ENCODE results near the gene SLC39A11.
"Not testable (repeated sequence)": the region's sequence is repeated elsewhere in the genome, so short reads cannot be mapped to it uniquely, and the experiment has no call there.

Gene SLC39A11

GRCh38 chr17:72940496-72940895 lies 152.0 kb downstream of the SLC39A11 start:
- no peak for DNase-seq

DNA sequence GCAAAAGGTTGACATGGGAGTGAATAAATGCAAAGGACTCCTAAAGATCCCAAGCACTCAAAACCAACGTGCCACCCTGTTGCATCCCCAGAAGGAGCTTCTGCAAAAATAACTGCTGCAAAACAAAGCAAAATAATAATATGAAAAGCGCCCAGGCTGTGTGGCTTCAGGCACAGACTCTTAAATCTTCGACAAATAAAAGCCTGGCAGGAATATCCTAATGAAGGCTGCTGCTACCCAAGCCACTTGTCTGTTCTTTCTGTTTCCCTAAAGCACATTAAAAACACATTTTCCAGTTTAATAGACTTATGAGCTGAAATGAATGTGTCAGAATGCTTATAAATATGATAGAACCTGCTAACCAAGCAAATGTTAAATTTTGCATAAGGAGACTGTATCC lies 154.0 kb downstream of the SLC39A11 start:
- no peak for DNase-seq

DNA sequence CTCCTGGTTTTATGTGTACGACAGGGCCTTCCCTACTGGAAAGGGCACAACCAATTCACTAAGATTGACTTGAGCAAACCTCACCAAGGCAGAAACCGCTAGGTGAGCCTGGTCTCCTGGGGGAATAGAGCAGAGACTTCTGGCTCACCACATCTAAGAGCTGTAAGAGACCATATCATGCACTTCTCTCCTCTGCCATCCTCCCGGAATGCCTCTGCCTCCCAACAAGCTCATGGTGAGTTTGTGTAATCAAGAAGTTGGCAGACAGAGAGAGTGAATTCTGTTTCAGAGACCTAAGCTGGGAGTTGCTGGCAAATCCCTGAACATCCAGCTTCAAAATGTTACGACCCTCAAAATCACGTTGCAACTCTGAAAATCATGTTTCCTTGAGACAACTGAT lies 154.8 kb downstream of the SLC39A11 start:
- DNase-seq: no peak

DNA sequence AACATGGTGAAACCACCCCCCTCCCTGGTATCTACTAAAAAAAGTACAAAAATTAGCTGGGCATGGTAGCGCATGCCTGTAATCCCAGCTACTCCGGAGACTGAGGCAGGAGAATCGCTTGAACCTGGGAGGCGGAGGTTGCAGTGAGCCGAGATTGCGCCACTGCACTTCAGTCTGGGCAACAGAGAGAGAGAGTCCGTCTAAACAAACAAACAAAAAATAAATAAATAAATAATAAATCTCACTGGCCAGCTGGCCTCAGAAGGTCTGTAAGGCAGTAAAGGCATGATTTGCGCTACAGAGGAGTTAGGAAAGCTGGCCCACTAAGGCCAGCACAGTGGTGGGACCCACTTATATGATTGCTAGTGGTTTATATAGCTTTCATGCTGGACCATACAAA lies 155.2 kb downstream of the SLC39A11 start:
- not testable (repeated sequence) for DNase-seq

GRCh38 chr17:72935984-72936383 lies 156.5 kb downstream of the SLC39A11 start:
- DNase-seq: no peak

DNA sequence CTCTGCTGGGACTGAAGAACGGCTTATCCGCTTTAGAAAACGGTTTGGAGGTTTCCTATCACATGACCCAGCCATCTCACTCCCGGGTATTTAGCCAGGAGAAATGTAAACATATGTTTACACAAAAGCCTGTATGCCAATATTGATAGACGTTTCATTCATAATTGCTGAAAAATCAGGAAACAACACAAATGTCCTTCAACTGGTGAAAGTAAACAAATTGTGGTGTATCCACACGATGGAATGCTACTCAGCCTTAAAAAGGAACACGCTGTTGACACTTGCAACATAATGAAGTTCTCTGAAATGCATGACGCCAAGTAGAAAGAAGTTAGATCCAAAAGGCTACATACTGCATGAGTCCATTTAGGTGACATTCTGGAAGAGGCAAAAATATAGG lies 157.6 kb downstream of the SLC39A11 start:
- no peak for DNase-seq

DNA sequence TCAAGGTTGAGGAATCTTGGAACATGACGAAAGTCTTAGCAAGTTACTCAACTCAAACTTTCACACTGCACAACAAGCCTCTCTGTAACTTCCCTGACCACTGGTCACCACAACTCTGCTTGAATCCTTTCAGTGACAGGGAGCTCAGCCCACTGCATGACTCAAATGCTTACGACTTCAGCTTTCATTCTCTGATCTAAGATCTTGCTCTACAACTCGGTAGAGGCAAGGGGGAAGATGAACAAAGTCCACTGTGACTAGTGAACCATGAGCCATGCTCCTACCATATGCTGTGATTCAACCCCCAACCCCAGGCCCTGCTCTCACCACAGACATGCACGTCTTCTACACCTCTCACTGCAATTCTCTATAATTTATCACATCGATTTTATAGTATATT lies 160.9 kb downstream of the SLC39A11 start:
- DNase-seq: no peak

- peak; percentile 12 for DNase-seq
These were observed 161.3 kb downstream of the SLC39A11 start for GRCh38 chr17:72931163-72931562.

DNA sequence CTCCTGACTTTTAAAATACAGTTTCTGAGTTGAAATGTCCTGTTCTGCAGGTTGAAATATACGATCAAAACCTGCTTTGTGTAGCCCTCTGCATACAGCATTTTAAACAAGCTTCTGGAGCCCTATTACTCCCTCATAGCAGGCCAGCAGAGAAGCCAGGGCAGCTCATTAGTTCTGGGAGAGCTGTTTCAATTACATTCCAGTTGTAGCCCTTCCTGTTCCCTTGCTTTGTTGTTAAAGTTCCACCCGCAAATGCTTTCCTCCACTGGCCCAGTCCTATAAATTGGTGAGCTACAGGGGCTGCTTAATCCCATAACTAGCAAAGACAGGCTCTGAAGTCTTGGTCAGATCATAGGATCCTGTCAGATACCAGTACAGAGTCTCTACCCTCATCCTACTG lies 162.5 kb downstream of the SLC39A11 start:
- no peak for DNase-seq

- DNase-seq: no peak
These were observed 163.9 kb downstream of the SLC39A11 start for GRCh38 chr17:72928454-72929136.

DNA sequence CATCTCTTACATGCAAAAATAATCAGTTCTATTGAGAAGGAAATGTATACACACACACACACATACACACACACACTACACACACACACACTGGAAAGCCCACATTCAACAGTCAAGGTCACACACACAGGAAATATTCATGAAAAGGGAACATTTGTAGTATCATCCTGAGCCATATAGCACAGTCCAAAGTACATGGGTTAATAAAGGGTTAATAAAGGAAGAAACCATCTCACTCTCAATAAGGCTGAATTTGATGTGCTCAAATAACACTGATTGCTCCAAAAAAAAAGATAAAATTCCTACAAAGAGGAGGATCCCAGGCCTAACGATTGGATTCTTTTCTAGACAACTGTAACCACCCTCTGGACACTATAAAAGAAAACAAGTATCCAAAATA lies 164.7 kb downstream of the SLC39A11 start:
- DNase-seq: no peak

DNA sequence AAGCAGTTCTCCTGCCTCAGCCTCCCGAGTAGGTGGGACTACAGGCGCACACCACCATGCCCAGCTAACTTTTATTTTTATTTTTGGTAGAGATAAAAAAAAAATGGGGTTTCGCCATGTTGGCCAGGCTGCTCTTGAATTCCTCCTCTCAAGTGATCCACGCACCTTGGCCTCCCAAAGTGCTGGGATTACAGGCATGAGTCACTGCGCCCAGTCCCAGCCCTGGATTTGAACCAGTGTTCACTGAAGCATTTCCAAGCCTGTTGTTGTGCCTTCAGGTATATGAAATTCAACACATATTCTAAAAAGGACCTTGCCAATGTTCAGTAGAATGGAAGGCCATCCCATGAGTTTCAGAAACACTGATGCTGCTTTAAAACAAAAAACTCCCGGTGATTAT lies 165.3 kb downstream of the SLC39A11 start:
- no peak for DNase-seq

DNA sequence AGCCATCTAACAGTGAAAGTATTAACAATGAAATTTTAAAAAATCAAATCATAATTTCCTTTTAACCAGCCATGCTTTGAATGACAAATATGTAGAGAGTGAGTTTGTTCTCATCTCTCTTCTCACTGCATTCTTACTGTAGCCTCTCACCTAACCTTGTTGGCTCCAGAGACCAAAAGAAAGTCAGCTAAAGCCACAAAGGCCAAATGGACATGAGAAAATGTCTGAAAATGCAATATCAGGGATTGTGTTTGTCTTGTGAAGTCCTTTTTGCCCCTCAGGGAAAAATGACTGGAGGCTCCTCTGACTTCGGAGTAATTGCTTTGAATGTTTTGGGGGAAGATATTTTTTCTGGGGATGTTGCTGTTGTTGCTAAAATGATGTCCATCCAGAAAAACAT lies 166.3 kb downstream of the SLC39A11 start:
- no peak for DNase-seq

DNA sequence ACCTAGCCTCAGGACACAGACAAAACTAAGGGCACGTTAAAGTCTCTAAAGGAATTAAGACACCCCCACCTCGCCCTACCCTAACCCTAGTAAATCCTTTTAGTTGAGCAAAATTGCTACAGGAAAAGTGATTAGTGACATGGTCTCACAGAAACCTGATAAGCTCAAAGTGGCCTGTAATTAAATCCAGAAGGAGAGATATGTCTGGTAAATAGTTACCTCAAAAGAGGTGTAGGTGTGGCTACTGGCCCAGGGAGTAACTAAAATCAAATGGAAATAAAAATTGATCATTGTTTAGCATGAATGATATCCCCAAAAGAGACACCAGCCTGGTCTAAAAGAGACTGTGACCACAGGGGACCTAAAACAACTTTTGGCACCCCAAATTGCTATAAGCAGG lies 168.3 kb downstream of the SLC39A11 start:
- no peak for DNase-seq

DNA sequence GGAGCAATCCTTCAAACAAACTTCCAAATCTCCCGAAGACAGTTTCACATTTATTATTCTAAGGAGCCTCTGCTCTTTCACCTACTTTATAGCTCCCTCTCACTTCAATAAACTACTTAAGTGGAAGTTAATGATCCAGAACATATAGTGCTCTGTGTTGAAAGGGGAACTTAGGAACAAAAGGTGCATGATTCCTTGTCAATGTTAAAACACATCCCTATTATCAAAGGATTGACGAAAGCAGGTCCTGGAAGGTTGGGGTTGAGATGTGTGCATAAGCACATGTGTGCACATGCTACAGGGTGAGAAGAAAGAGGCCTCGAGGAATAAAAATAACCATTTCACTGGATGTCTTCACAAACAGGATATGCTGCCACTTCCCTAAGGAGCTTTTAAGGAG lies 170.3 kb downstream of the SLC39A11 start:
- no peak for DNase-seq

DNA sequence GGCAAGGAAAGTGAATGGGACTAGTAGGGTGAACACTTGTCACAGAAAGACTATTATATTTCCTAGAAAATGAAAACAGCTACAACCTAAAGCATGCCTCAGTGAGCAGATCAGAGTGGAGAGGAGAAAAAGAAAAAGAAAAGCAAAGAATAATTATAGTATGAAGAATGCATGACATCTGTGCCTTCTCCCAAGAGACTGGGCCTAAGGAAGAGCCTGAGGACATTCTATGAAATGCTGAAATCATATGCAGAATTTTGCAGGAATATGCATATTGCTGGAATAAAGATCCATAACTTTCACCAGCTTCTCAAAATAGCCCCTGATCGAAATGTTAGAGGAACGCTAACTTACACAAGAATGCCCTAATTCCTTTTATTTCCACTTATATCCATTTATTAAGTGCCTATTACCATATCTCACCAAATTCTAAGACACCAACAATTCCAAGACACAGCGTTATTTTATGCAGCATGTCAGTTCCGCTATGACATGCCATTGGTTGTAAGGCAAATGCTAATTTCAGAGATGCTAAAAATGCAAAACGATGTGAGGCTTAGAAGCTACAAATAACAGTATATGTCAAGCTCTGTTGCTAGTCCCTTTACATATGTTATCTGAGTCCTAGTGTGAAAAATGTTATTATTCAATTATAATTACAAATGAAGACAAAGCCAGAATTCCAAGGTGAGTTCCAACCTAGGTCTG lies 171.0 kb downstream of the SLC39A11 start:
- DNase-seq: no peak

DNA sequence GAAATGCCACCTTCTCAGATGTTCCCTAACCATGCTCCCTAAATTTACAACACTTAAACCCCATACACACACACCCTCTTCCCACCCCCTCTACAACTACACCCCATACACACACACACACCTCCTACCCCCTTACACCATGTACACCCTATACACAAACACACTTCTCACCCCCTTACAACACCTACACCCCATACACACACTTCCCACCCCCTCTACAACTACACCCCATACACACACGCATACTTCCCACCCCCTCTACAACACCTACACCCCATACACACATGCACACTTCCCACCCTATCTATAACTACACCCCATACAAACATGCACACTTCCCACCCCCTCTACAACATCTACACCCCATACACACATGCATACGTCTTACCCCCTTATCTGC lies 172.0 kb downstream of the SLC39A11 start:
- no peak for DNase-seq

- DNase-seq: no peak
These were observed 175.5 kb downstream of the SLC39A11 start for GRCh38 chr17:72916991-72917390.

DNA sequence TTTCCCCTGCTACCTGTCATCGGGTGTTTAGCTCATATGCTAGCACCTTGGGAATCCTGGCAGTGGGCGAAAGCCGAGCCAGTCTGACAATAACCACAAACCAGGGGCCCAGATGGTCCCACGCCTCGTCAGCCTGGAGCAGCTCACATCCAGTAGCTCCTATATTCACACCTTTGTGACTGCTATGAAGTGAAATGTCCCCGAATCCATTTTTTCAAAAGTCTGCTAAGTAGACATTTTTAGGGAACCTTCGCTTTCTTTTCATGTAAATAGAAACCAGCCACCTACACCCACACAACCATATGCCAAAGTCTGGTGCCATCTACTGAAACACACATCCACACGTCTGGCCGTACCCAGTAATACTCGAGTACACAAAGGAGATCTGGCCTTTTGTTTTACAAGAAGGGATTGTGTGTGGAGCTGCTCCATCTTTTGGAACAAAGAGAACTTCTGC lies 176.8 kb downstream of the SLC39A11 start:
- DNase-seq: no peak

DNA sequence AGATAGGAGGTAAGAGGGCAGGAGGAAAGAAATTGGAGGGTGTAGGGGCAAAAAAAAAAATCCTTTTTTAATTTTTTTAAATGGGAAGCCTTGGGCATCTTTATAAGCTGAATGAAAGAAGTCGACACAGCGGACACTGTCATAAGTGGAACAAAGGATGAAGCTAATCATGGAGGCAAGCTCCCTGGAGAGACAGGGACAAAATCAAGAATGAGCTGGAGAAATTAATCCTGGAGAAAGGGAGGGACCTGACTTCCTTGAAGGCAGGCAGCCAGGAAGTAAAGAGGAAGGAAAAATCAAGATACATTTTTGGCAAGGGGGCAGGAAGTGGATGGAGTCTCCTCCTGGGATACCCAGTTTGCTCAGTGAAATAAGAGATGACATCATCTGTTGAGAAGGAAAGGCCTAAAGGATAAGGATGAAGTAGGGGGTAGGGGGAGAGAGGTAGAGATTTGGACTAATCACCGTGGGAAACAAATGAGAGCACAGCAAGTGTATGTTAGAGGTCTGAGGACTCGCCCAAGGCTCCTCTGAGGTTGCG lies 179.3 kb downstream of the SLC39A11 start:
- DNase-seq: no peak

GRCh38 chr17:72906306-72906705 lies 186.2 kb downstream of the SLC39A11 start:
- DNase-seq: no peak

GRCh38 chr17:72903522-72903921 lies 189.0 kb downstream of the SLC39A11 start:
- DNase-seq: no peak

DNA sequence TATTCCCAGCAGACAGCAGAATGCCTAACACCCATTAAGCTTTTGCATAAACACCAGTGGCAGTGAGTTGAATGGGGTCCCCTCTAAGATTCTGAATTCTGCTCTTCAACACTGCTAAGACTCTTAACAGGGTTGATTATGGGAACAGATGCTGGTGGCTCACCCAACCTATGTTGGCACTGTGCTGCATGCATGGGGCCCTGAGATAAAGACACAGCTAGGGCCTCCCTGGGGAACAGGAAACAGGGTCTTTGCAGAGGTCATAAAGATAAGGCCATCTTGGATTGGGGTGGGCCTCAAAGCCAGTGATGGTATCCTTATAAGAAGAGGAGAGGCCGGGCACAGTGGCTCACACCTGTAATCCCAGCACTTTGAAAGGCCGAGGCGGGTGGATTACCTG lies 190.8 kb downstream of the SLC39A11 start:
- DNase-seq: no peak

- no peak for DNase-seq
These were observed 191.4 kb downstream of the SLC39A11 start for GRCh38 chr17:72901083-72901482.

DNA sequence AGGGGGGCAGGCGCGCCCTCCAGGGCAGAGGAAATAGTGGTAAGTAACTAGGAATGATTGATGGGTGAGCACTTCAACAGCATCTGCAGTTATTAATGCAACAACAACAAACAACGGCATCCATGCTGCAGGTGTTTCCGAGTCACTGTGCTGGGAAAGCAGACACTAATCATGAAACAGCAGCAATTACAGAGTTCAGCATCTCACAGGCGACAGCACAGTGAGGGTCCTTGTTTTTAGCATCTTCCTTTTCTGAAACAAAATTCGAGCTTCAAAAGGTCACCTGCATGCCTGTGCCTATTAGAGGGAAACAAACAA lies 191.9 kb downstream of the SLC39A11 start:
- no peak for DNase-seq

Data from NCI-H748 treated with DMSO at 0.1 percent for 48 hours (cell line).